SU-DHL-6 (cell line): ENCODE results near the gene RPL18.

Source experiments
- EZH2phosphoT487 ChIP-seq: fragments of 200-600 bp; sonication (generic), shearing (Covaris generic); conservative IDR thresholded peaks from 2 replicates; pipeline ENCODE4 v1.6.1; 2018; ENCODE audit warnings: mild to moderate bottlenecking, antibody characterized with exemption, low read length, moderate library complexity, mixed read lengths
- TF ChIP-seq, protein P1 (sequence below): fragments of 200-600 bp; sonication (generic); IDR thresholded peaks from one replicate; pipeline ENCODE4 v1.5.1; 2017; ENCODE audit warnings: antibody characterized with exemption, mild to moderate bottlenecking, low read length, moderate library complexity; ENCODE audit not compliant: insufficient read depth, poor library complexity, severe bottlenecking

DNA sequence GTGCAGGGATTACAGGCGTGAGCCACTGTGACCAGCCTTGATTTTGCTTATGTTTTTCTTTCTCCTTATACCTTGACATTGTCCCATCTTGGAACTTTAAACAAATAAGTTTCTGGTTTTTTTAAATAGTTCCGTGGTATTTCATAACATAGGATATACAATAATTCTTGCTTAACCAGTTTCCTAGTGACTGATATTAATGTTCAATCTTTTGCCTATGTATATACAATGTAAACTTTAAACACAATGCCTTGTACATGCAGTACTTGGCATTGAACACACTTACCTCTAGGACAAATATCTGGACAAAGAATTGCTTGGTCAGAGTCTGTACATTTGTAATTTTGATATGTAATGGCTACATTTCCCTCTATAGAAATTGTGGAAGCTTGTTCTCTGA is 36.8 kb downstream of the RPL18 start:
- TF ChIP-seq, protein P1, sequence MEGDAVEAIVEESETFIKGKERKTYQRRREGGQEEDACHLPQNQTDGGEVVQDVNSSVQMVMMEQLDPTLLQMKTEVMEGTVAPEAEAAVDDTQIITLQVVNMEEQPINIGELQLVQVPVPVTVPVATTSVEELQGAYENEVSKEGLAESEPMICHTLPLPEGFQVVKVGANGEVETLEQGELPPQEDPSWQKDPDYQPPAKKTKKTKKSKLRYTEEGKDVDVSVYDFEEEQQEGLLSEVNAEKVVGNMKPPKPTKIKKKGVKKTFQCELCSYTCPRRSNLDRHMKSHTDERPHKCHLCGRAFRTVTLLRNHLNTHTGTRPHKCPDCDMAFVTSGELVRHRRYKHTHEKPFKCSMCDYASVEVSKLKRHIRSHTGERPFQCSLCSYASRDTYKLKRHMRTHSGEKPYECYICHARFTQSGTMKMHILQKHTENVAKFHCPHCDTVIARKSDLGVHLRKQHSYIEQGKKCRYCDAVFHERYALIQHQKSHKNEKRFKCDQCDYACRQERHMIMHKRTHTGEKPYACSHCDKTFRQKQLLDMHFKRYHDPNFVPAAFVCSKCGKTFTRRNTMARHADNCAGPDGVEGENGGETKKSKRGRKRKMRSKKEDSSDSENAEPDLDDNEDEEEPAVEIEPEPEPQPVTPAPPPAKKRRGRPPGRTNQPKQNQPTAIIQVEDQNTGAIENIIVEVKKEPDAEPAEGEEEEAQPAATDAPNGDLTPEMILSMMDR, result no peak
- no peak for TF ChIP-seq EZH2phosphoT487
